PC-3 (cell line): ENCODE measurements around the gene NRCAM.

Source experiments
- EZH2 ChIP-seq: fragments of 300-600 bp; sonication (generic); IDR thresholded peaks from one replicate; pipeline ENCODE4 v1.6.1; 2017; ENCODE audit warnings: antibody characterized with exemption, mild to moderate bottlenecking, low read length; ENCODE audit not compliant: unreplicated experiment
- EZH2phosphoT487 ChIP-seq: fragments of 300-600 bp; sonication (generic); IDR thresholded peaks from 2 replicates; pipeline ENCODE4 v1.6.1; 2018; ENCODE audit warnings: mild to moderate bottlenecking, antibody characterized with exemption, low read length, borderline replicate concordance
- TF ChIP-seq, protein P1 (sequence below): fragments of 300-600 bp; sonication (generic); conservative IDR thresholded peaks from 2 replicates; pipeline ENCODE4 v1.5.1; 2017; ENCODE audit warnings: antibody characterized with exemption, low read depth, mild to moderate bottlenecking, low read length

DNA sequence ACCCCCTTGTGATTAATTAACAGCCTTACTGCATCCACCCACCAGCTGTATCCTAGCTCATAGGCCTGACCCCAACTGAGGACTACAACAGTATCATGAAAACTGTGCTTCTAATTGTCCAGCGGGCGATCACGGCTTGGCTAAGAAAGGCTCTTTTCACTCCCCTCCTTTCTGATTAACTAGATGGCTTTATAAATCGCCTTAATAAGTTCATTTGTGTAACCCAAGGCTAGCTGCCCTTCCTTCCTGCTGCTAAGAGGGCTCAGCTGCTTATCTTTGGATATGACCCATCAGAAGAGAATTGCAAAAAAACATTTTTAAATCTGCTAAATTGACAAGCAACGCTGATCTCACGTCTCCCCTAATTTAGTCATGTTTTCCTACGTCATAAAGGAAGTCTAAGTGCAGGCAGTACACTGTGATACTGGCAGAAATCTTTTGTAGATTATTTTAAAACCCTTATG, 163.1 kb downstream of the NRCAM start:
- TF ChIP-seq, protein P1, sequence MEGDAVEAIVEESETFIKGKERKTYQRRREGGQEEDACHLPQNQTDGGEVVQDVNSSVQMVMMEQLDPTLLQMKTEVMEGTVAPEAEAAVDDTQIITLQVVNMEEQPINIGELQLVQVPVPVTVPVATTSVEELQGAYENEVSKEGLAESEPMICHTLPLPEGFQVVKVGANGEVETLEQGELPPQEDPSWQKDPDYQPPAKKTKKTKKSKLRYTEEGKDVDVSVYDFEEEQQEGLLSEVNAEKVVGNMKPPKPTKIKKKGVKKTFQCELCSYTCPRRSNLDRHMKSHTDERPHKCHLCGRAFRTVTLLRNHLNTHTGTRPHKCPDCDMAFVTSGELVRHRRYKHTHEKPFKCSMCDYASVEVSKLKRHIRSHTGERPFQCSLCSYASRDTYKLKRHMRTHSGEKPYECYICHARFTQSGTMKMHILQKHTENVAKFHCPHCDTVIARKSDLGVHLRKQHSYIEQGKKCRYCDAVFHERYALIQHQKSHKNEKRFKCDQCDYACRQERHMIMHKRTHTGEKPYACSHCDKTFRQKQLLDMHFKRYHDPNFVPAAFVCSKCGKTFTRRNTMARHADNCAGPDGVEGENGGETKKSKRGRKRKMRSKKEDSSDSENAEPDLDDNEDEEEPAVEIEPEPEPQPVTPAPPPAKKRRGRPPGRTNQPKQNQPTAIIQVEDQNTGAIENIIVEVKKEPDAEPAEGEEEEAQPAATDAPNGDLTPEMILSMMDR = no peak
- no peak for TF ChIP-seq EZH2phosphoT487
- no peak for TF ChIP-seq EZH2
